Natural killer cell (primary cell): ENCODE measurements around the gene PRKD2. TPM values are rescaled to one million over a fixed set of nuclear protein-coding genes. Genes with fewer than 3 reads are reported as not detected.

Experiments used
- ATAC-seq, 3 donors: fragments of 150-1000 bp in 2 of 3; fragments of 200-7000 bp in 1 of 3; cut with Tn5 transposase; 1 replicate in 1 of 3; 2 replicates in 2 of 3; pipeline ENCODE4 v1.10.0; 2021; ENCODE audit warnings: mild to moderate bottlenecking in 2 of 3, moderate library complexity in 2 of 3
- DNase-seq, 2 donors: peaks; one replicate each; pipeline versions ENCODE4 v3.0.0 to v3.0.0-alpha.2; 2013 to 2021; ENCODE audit warnings: mixed read lengths in 1 of 2
- H3K27ac ChIP-seq: one replicate; pipeline ENCODE4 v1.5.1; 2013; ENCODE audit warnings: mild to moderate bottlenecking, low read length
- H3K27me3 ChIP-seq: one replicate; pipeline ENCODE4 v1.6.1; 2013; ENCODE audit warnings: low read length; ENCODE audit not compliant: control insufficient read depth, insufficient read depth
- H3K36me3 ChIP-seq: one replicate; pipeline ENCODE4 v1.6.1; 2013; ENCODE audit warnings: low read length; ENCODE audit not compliant: control insufficient read depth, insufficient read depth
- H3K4me1 ChIP-seq: one replicate; pipeline ENCODE4 v1.6.1; 2013; ENCODE audit warnings: low read length; ENCODE audit not compliant: control insufficient read depth, insufficient read depth
- H3K4me3 ChIP-seq: one replicate; pipeline ENCODE4 v1.5.1; 2013; ENCODE audit warnings: low read length
- H3K9me3 ChIP-seq: one replicate; pipeline ENCODE4 v1.6.1; 2013; ENCODE audit warnings: low read length; ENCODE audit not compliant: control insufficient read depth, insufficient read depth
- H3K27ac Mint-ChIP-seq, 2 donors: one replicate each; pipeline ENCODE4 v1.8.0; 2022; ENCODE audit warnings: mild to moderate bottlenecking in 2 of 2, mixed read lengths in 2 of 2, moderate library complexity in 1 of 2
- H3K27me3 Mint-ChIP-seq, 2 donors: one replicate each; pipeline ENCODE4 v1.8.0; 2022; ENCODE audit warnings: low read depth in 2 of 2, mixed read lengths in 2 of 2
- H3K36me3 Mint-ChIP-seq: one replicate; pipeline ENCODE4 v1.8.0; 2022; ENCODE audit warnings: mixed read lengths
- H3K4me1 Mint-ChIP-seq, 2 donors: one replicate each; pipeline ENCODE4 v1.8.0; 2022; ENCODE audit warnings: mixed read lengths in 2 of 2
- H3K4me3 Mint-ChIP-seq: one replicate; pipeline ENCODE4 v1.8.0; 2022; ENCODE audit warnings: mild to moderate bottlenecking, moderate library complexity, mixed read lengths
- H3K9me3 Mint-ChIP-seq, 2 donors: one replicate each; pipeline ENCODE4 v1.8.0; 2022; ENCODE audit warnings: mixed read lengths in 2 of 2
- CTCF ChIP-seq: fragments of 200-600 bp; IDR thresholded peaks from one replicate; pipeline ENCODE4 v1.8.0; 2022; ENCODE audit warnings: antibody characterized with exemption
- WGBS: methylation state at CpG from one replicate; pipeline ENCODE4 v1.1.7; 2013; ENCODE audit warnings: missing lambda C conversion rate; ENCODE audit not compliant: insufficient coverage; 5-methylcytosine and 5-hydroxymethylcytosine counted together
- intact Hi-C: fragments of 100-400 bp; cut with micrococcal nuclease; formaldehyde crosslinking; loops from one replicate; pipeline ENCODE4 v1.14.2; 2022
- total RNA-seq, 4 donors: library from RNA; stranded (reverse); fragments of 120-200 nt in 1 of 4; gene quantifications; one replicate each; pipeline versions ENCODE4 v1.2.3 to v1.2.4, GENCODE V29; 2013 to 2022

PRKD2 gene
- total RNA-seq, 3 donors from 2014 or later (not counting 1 experiment from before 2014, with no cell fraction given), result 179 to 216 (median 203) TPM

- Histone ChIP-seq H3K36me3 (peaks cover 29% of the 10 kb centered on the region), H3K27me3 (no peaks in the 10 kb centered on the region), H3K4me1 (peaks cover 82% of the 10 kb centered on the region), H3K4me3 (no peak overlapping the region), H3K27ac (peak overlapping the region; percentile 91), H3K9me3 (no peaks in the 10 kb centered on the region)
- ATAC-seq, result no peak
- Mint-ChIP-seq H3K9me3 (no peaks in the 10 kb centered on the region), H3K4me3 (peak overlapping the region; percentile 98), H3K27me3 (no peaks in the 10 kb centered on the region), H3K4me1 (peaks cover 57 to 80% of the 10 kb centered on the region in 2 donors), H3K36me3 (no peaks in the 10 kb centered on the region), H3K27ac (peak overlapping the region; percentile 95 to 99)
- intact Hi-C loops, result no loop called here
- no peak for DNase-seq
- TF ChIP-seq CTCF, result no peak
- 42% methylated on average over 12 of the region's 15 CpGs for WGBS
Measured at GRCh38 chr19:46718934-46719622, 2.2 kb upstream of the PRKD2 start.

DNA sequence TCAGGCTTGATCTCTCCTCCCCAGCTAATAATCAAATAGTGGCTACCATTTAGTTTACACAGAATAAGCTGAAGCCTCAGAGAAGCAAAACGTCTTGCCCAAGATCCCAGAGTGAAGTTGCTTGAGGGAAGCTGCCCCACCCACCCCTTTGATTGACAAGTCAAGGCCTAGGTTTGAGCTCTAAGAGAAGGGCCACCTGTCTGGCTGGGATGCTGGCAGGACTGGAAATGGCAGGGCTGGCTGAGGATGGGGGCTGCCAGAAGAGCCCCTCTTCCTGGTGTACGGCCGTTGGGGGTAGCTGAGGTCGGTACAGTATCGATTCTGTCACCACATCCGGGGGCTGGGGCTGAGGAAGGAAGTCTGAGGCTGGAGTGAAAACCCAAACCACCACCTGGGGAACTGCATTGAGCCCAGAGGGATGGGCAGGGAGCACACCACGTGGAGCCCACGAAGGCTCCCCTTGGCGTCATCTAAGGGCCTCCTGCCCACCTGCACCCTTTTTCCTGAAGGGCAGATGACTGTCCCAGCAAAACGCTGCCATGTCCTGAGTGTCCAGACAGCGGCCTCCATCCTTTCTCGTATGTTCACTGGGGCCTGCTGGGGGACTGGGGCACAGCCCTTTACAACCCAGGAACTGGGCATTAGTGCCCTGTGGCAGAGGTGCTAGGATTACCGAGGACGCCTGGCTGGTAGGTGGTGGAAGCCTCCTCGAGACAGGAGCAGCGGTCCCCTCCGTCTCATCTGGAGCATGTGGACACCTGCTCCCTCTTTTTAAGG is 1.4 kb upstream of the PRKD2 start:
- Mint-ChIP-seq H3K4me1 (peaks cover 59 to 84% of the 10 kb centered on the region in 2 donors), H3K9me3 (no peaks in the 10 kb centered on the region), H3K4me3 (peak overlapping the region; percentile 98), H3K27ac (peak overlapping the region; percentile 95 to 99), H3K36me3 (no peaks in the 10 kb centered on the region), H3K27me3 (no peaks in the 10 kb centered on the region)
- Histone ChIP-seq H3K4me1 (peaks cover 79% of the 10 kb centered on the region), H3K4me3 (peak overlapping the region; percentile 93), H3K27ac (peak overlapping the region; percentile 91), H3K36me3 (peaks cover 25% of the 10 kb centered on the region), H3K9me3 (no peaks in the 10 kb centered on the region), H3K27me3 (no peaks in the 10 kb centered on the region)
- intact Hi-C loops, result no loop called here
- WGBS, result 9% methylated on average over 17 of the region's 17 CpGs
- peak in 2 of 3 donors; percentile 11 to 23 for ATAC-seq
- TF ChIP-seq CTCF, result no peak
- peak; percentile 50 to 85 for DNase-seq

DNA sequence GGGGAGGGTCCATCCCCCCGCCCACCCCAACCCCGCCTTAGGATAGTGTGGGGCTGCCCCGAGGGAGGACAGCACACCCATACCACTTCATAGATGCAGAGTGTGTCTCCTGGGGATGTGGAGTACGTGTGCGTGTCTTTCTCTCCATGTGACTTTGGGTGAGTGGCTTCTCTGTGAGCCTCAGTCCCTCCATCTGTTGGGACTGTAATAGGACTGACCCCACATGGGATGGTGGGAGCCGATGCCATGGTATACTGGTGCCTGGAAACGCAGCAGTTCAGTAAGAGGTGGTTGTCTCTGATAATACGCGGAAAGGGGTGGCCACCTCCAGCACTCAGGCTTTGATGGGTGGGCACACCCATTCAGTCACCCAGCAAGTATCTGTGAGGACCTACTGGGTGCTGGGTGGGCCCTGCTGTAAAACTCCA is 816 bp upstream of the PRKD2 start:
- H3K36me3 ChIP-seq, result peaks cover 25% of the 10 kb centered on the region
- H3K36me3 Mint-ChIP-seq, result no peaks in the 10 kb centered on the region
- H3K27me3 ChIP-seq, result no peaks in the 10 kb centered on the region
- H3K4me1 Mint-ChIP-seq, result peaks cover 55 to 81% of the 10 kb centered on the region in 2 donors
- H3K27ac ChIP-seq, result peak overlapping the region; percentile 91
- peak; percentile 6 to 18 (median 13) for ATAC-seq
- no peak for TF ChIP-seq CTCF
- H3K9me3 Mint-ChIP-seq, result no peaks in the 10 kb centered on the region
- H3K4me1 ChIP-seq, result peaks cover 79% of the 10 kb centered on the region
- no peak for DNase-seq
- peak overlapping the region; percentile 95 to 99 for H3K27ac Mint-ChIP-seq
- intact Hi-C loops, result loop anchor here (1.0 kb wide), 1 partner anchor 56 kb away; the partner anchor contains the start of gene DACT3
- WGBS, result 4% methylated on average over 6 of the region's 9 CpGs
- H3K4me3 ChIP-seq, result peak overlapping the region; percentile 93
- peak overlapping the region; percentile 98 for H3K4me3 Mint-ChIP-seq
- no peaks in the 10 kb centered on the region for H3K9me3 ChIP-seq
- H3K27me3 Mint-ChIP-seq, result no peaks in the 10 kb centered on the region
